Pancreas (tissue), 10 donors: Measurements from ENCODE around the gene ETAA1. TPM values are rescaled to one million over a fixed set of nuclear protein-coding genes. Genes with fewer than 3 reads are reported as not detected.

Experiments
- ATAC-seq, 4 donors: fragments of 200-7000 bp; cut with Tn5 transposase; one replicate each; pipeline versions ENCODE4 v1.8.0 to v1.9.1; 2020; ENCODE audit warnings: mild to moderate bottlenecking in 4 of 4, moderate library complexity in 4 of 4
- DNase-seq, 6 donors: peaks; one replicate each; pipeline ENCODE4 v3.0.0-alpha.2; 2020
- FAIRE-seq: peaks from 2 replicates; lab custom pipeline; 2012; peaks lifted over from hg19 to GRCh38; lab: Jason Lieb, UNC
- H3K27ac ChIP-seq, 4 donors: fragments of 200-600 bp; sonication (generic); 1 replicate in 3 of 4; 2 replicates in 1 of 4; pipeline versions ENCODE4 v1.5.0 to v1.8.0; 2020
- H3K27me3 ChIP-seq, 4 donors: fragments of 200-600 bp; one replicate each; pipeline ENCODE4 v1.8.0; 2021
- H3K36me3 ChIP-seq, 3 donors: fragments of 200-600 bp; sonication (generic) in 1 of 3; one replicate each; pipeline versions ENCODE4 v1.5.0 to v1.8.0; 2020 to 2021
- H3K4me1 ChIP-seq, 3 donors: fragments of 200-600 bp; one replicate each; pipeline ENCODE4 v1.8.0; 2021
- H3K4me3 ChIP-seq, 4 donors: fragments of 200-600 bp; sonication (generic) in 2 of 4; one replicate each; pipeline versions ENCODE4 v1.5.0 to v1.8.0; 2020 to 2021
- H3K9me3 ChIP-seq, 4 donors: fragments of 200-600 bp; one replicate each; pipeline ENCODE4 v1.8.0; 2021
- CTCF ChIP-seq, 4 donors: fragments of 200-600 bp; sonication (generic) in 3 of 4; IDR thresholded peaks; one replicate each; pipeline versions ENCODE4 v1.5.0 to v1.8.0; 2021; ENCODE audit warnings: antibody characterized with exemption in 4 of 4
- WGBS, 2 donors: extraction: QIAGEN DNeasy Blood & Tissue Kit; methylation state at CpG; one replicate each; pipeline ENCODE4 v1.1.7; 2013; 5-methylcytosine and 5-hydroxymethylcytosine counted together
- intact Hi-C, 3 donors: fragments of 100-400 bp; cut with DNase I; formaldehyde crosslinking; loops; one replicate each; pipeline versions ENCODE4 v1.11.1 to v1.14.2; 2022
- polyA plus RNA-seq, 2 donors: library from polyadenylated mRNA; stranded (reverse); fragments of 200-250 nt; gene quantifications; one replicate each; pipeline ENCODE4 v1.2.3, GENCODE V29; 2013
- total RNA-seq, 6 donors: library from RNA; stranded (reverse); fragmentation: NEBNext Ultra II Directional in 4 of 6; extraction: Animal tissue kit (Norgen Biotek cat#: 25700) in 4 of 6; gene quantifications; one replicate each; pipeline versions ENCODE4 v1.2.1 to v1.2.4, GENCODE V29; 2021 to 2023
- donor health status: healthy with polysubstance abuse.
- donor health status: DM: no; HTN: no; CAD: no; lungs with moderate emphysema.
- donor health status: DM: no; HTN: no; CAD: no.
- donor health status: control.
- donor health status: control.
- donor health status: Bipolar disorder and iron deficiency.
- donor health status: DM: yes; HTN: yes; CAD: no.
- donor health status: DM: no; HTN: no; CAD: no.
- donor health status: DM: no; HTN: no; CAD: no.
- donor health status: DM: yes; HTN: yes; CAD: no.

Gene ETAA1
- total and polyA plus RNA-seq, 8 donors: 5.1 to 8.4 (median 6.4) TPM

- Histone ChIP-seq H3K4me3 (no peak overlapping the region), H3K4me1 (peaks cover 0 to under 1% (median 0%) of the 10 kb centered on the region in 3 donors), H3K27me3 (no peaks in the 10 kb centered on the region), H3K9me3 (no peaks in the 10 kb centered on the region), H3K27ac (no peak overlapping the region), H3K36me3 (no peaks in the 10 kb centered on the region)
- intact Hi-C loops: no loop called here
- FAIRE-seq (no peak), DNase-seq (no peak), ATAC-seq (no peak)
- TF ChIP-seq CTCF (IDR thresholded peaks at IDR 0.05): no peak
These were observed 3.9 kb upstream of the ETAA1 start for GRCh38 chr2:67393237-67393636.

- no peak for TF ChIP-seq CTCF (IDR thresholded peaks at IDR 0.05)
- Histone ChIP-seq H3K27ac (no peak overlapping the region), H3K9me3 (no peaks in the 10 kb centered on the region), H3K4me1 (peaks cover 5 to 16% (median 13%) of the 10 kb centered on the region in 3 donors), H3K4me3 (no peak overlapping the region), H3K36me3 (no peaks in the 10 kb centered on the region), H3K27me3 (no peaks in the 10 kb centered on the region)
- WGBS, 2 donors: 90 to 96% methylated on average over 3 of the region's 3 CpGs
- intact Hi-C loops: no loop called here
- DNase-seq: no peak
- ATAC-seq: no peak
- no peak for FAIRE-seq
These were observed 2.4 kb upstream of the ETAA1 start for GRCh38 chr2:67394734-67395133.

GRCh38 chr2:67399144-67399543 lies 2.0 kb downstream of the ETAA1 start:
- FAIRE-seq (peak; percentile 68), DNase-seq (no peak), ATAC-seq (no peak)
- peak overlapping the region in 2 of 4 donors; percentile 86 to 89 for H3K4me3 ChIP-seq
- WGBS, 2 donors: 28 to 39% methylated on average over 2 of the region's 2 CpGs
- H3K36me3 ChIP-seq: peaks cover 0 to 11% (median 0%) of the 10 kb centered on the region in 3 donors
- no peaks in the 10 kb centered on the region for H3K9me3 ChIP-seq
- peaks cover 15 to 38% (median 33%) of the 10 kb centered on the region in 3 donors for H3K4me1 ChIP-seq
- intact Hi-C loops: no loop called here
- H3K27ac ChIP-seq: peak overlapping the region in 2 of 4 donors; percentile 97 to 98
- no peak for TF ChIP-seq CTCF (IDR thresholded peaks at IDR 0.05)
- H3K27me3 ChIP-seq: no peaks in the 10 kb centered on the region

GRCh38 chr2:67399831-67400489 lies 2.8 kb downstream of the ETAA1 start:
- ATAC-seq: no peak
- Histone ChIP-seq H3K27me3 (no peaks in the 10 kb centered on the region), H3K27ac (peak overlapping the region in 2 of 4 donors; percentile 50 to 98), H3K9me3 (no peaks in the 10 kb centered on the region), H3K4me3 (no peak overlapping the region), H3K4me1 (peaks cover 15 to 38% (median 37%) of the 10 kb centered on the region in 3 donors), H3K36me3 (peaks cover 0 to 11% (median 0%) of the 10 kb centered on the region in 3 donors)
- FAIRE-seq: peak; percentile 29
- WGBS, 2 donors: 47 to 61% methylated on average over 3 of the region's 3 CpGs
- TF ChIP-seq CTCF (IDR thresholded peaks at IDR 0.05): no peak
- intact Hi-C loops: no loop called here
- no peak for DNase-seq
